GM19023 (cell line): ENCODE data around the gene URGCP.

Experiments
- ATAC-seq: cut with Tn5 transposase; IDR thresholded peaks from one replicate; pipeline ENCODE4 v1.9.1; 2021; ENCODE audit warnings: mild to moderate bottlenecking, moderate library complexity; ENCODE audit not compliant: unreplicated experiment

Gene URGCP

GRCh38 chr7:43876241-43876640 lies 30.2 kb downstream of the URGCP start:
- ATAC-seq, result no peak

- no peak for ATAC-seq
These were observed 33.1 kb downstream of the URGCP start for GRCh38 chr7:43873300-43873699.

- no peak for ATAC-seq
These were observed 33.8 kb downstream of the URGCP start for GRCh38 chr7:43872406-43873110.

- no peak for ATAC-seq
These were observed 35.3 kb downstream of the URGCP start for GRCh38 chr7:43871064-43871463.

- no peak for ATAC-seq
These were observed 36.1 kb downstream of the URGCP start for GRCh38 chr7:43870316-43870715.

- ATAC-seq, result no peak
These were observed 36.5 kb downstream of the URGCP start for GRCh38 chr7:43869867-43870240.

- peak; percentile 91 for ATAC-seq
These were observed 37.2 kb downstream of the URGCP start, which contains the start of gene MRPS24 for GRCh38 chr7:43869006-43869866. TSS of gene MRPS24 (minus strand) at chr7:43869517. CDS start at chr7:43869495, 22 bp downstream.

- peak; percentile 2 for ATAC-seq
These were observed 37.8 kb downstream of the URGCP start for GRCh38 chr7:43868681-43869005.

- no peak for ATAC-seq
These were observed 38.2 kb downstream of the URGCP start for GRCh38 chr7:43868181-43868580.

GRCh38 chr7:43865277-43865676 lies 41.1 kb downstream of the URGCP start:
- ATAC-seq, result no peak

GRCh38 chr7:43864126-43864525 lies 42.3 kb downstream of the URGCP start:
- no peak for ATAC-seq

- ATAC-seq, result no peak
These were observed 49.4 kb downstream of the URGCP start for GRCh38 chr7:43856996-43857395.

- ATAC-seq, result no peak
These were observed 50.1 kb downstream of the URGCP start for GRCh38 chr7:43856316-43856715.

GRCh38 chr7:43855176-43855575 lies 51.2 kb downstream of the URGCP start:
- ATAC-seq, result no peak

- ATAC-seq, result no peak
These were observed 54.6 kb downstream of the URGCP start for GRCh38 chr7:43851805-43852204.

- no peak for ATAC-seq
These were observed 55.9 kb downstream of the URGCP start for GRCh38 chr7:43850348-43851116.

- no peak for ATAC-seq
These were observed 57.3 kb downstream of the URGCP start for GRCh38 chr7:43849047-43849446.

- ATAC-seq, result no peak
These were observed 58.9 kb downstream of the URGCP start for GRCh38 chr7:43847496-43847895.

- ATAC-seq, result no peak
These were observed 61.7 kb downstream of the URGCP start for GRCh38 chr7:43844662-43845061.

- ATAC-seq, result no peak
These were observed 62.1 kb downstream of the URGCP start for GRCh38 chr7:43844257-43844656.

- ATAC-seq, result no peak
These were observed 63.1 kb downstream of the URGCP start for GRCh38 chr7:43843296-43843695.
